Sigmoid colon (tissue), 7 donors: ENCODE data around the gene RTN3. TPM values are rescaled to one million over a fixed set of nuclear protein-coding genes. Genes with fewer than 3 reads are reported as not detected.
A peak's percentile ranks its signal among the peaks of the same experiment; 100 is the strongest.

Source experiments
- DNase-seq: peaks from one replicate; pipeline ENCODE4 v3.0.0-alpha.2; 2019
- H3K27ac ChIP-seq, 4 donors: fragments of 200-600 bp; sonication (generic); one replicate each; pipeline ENCODE4 v1.5.1; 2016 to 2019; ENCODE audit warnings: mild to moderate bottlenecking in 1 of 4
- H3K27me3 ChIP-seq, 3 donors: fragments of 200-600 bp; sonication (generic); one replicate each; pipeline ENCODE4 v1.5.1; 2019; ENCODE audit warnings: mild to moderate bottlenecking in 1 of 3
- H3K36me3 ChIP-seq, 4 donors: fragments of 200-600 bp; sonication (generic); one replicate each; pipeline ENCODE4 v1.5.1; 2016 to 2019
- H3K4me1 ChIP-seq, 4 donors: fragments of 200-600 bp; sonication (generic); one replicate each; pipeline ENCODE4 v1.5.1; 2017 to 2019
- H3K4me3 ChIP-seq, 4 donors: fragments of 200-600 bp; sonication (generic); one replicate each; pipeline ENCODE4 v1.5.1; 2017 to 2019; ENCODE audit warnings: mild to moderate bottlenecking in 2 of 4, moderate library complexity in 1 of 4
- H3K9me3 ChIP-seq, 4 donors: fragments of 200-600 bp in 3 of 4; sonication (generic) in 3 of 4; one replicate each; pipeline versions ENCODE4 v1.5.1 to v1.6.1; 2013 to 2019
- CTCF ChIP-seq, 4 experiments: fragments of 450-650 bp in 3 of 4; fragments of 200-600 bp in 1 of 4; IDR thresholded peaks; one replicate each; pipeline ENCODE4 v1.5.1; 2016 to 2019; ENCODE audit warnings: antibody characterized with exemption in 4 of 4, mild to moderate bottlenecking in 3 of 4, moderate library complexity in 2 of 4
- EP300 ChIP-seq, 4 donors: sonication (generic); formaldehyde crosslinking; IDR thresholded peaks; one replicate each; pipeline ENCODE4 v1.6.1; 2017; ENCODE audit warnings: antibody characterized with exemption in 4 of 4
- POLR2A ChIP-seq, 2 donors: fragments of 450-650 bp; IDR thresholded peaks; one replicate each; pipeline ENCODE4 v1.6.1; 2016; ENCODE audit warnings: antibody characterized with exemption in 2 of 2, mild to moderate bottlenecking in 2 of 2, moderate library complexity in 2 of 2
- POLR2AphosphoS5 ChIP-seq, 4 donors: sonication (generic); formaldehyde crosslinking; IDR thresholded peaks; one replicate each; pipeline ENCODE4 v1.6.1; 2017; ENCODE audit warnings: antibody characterized with exemption in 4 of 4
- WGBS, 2 donors: extraction: QIAGEN DNeasy Blood & Tissue Kit; methylation state at CpG; one replicate each; pipeline ENCODE4 v1.1.7; 2013; 5-methylcytosine and 5-hydroxymethylcytosine counted together
- intact Hi-C: fragments of 100-400 bp; cut with DNase I; formaldehyde crosslinking; loops from one replicate; pipeline ENCODE4 v1.15.1; 2023
- polyA plus RNA-seq, 3 donors: library from polyadenylated mRNA; stranded (reverse); fragments of 200-250 nt; gene quantifications; one replicate each; pipeline ENCODE4 v1.2.3, GENCODE V29; 2013
- total RNA-seq, 4 donors: library from RNA; depleted of rRNA; stranded (reverse); fragments of >200 nt; gene quantifications; one replicate each; pipeline ENCODE4 v1.1.0, GENCODE V29; 2016
- donor health status: healthy with polysubstance abuse.
- donor health status: Bipolar disorder and iron deficiency.
- donor health status: healthy.

RTN3 gene
- total and polyA plus RNA-seq, 7 donors: 24.6 to 105 (median 89.5) TPM

- no peaks in the 10 kb centered on the region for H3K36me3 ChIP-seq
- H3K27me3 ChIP-seq: no peaks in the 10 kb centered on the region
- no peaks in the 10 kb centered on the region for H3K9me3 ChIP-seq
- H3K4me3 ChIP-seq: no peak overlapping the region
- WGBS, 2 donors: 98% methylated on average over 16 of the region's 16 CpGs
- H3K27ac ChIP-seq: peak overlapping the region; percentile 96 to 98 (median 98)
- DNase-seq: no peak
- intact Hi-C loops: loop anchor here (2.0 to 5.0 kb wide), 2 partner anchors 90 to 273 kb away; no protein-coding TSS in a partner anchor
- H3K4me1 ChIP-seq: peaks cover 0 to 36% (median 34%) of the 10 kb centered on the region in 4 donors
- TF ChIP-seq EP300 (IDR thresholded peaks at IDR 0.05) (no peak), POLR2A (IDR thresholded peaks at IDR 0.05) (no peak), POLR2AphosphoS5 (IDR thresholded peaks at IDR 0.05) (no peak), CTCF (IDR thresholded peaks at IDR 0.05) (no peak)
These were observed 9.2 kb upstream of the RTN3 start for GRCh38 chr11:63672156-63672463.

GRCh38 chr11:63672936-63673539 lies 8.3 kb upstream of the RTN3 start:
- TF ChIP-seq POLR2A (IDR thresholded peaks at IDR 0.05): no peak
- no peak for TF ChIP-seq POLR2AphosphoS5 (IDR thresholded peaks at IDR 0.05)
- TF ChIP-seq CTCF (IDR thresholded peaks at IDR 0.05): no peak
- no peak for TF ChIP-seq EP300 (IDR thresholded peaks at IDR 0.05)
- no peak overlapping the region for H3K4me3 ChIP-seq
- 86 to 91% methylated on average over 1 of the region's 1 CpG for WGBS, 2 donors
- no peaks in the 10 kb centered on the region for H3K27me3 ChIP-seq
- no peaks in the 10 kb centered on the region for H3K36me3 ChIP-seq
- no peak overlapping the region for H3K27ac ChIP-seq
- H3K4me1 ChIP-seq: peaks cover 0 to 27% (median 25%) of the 10 kb centered on the region in 4 donors
- no peaks in the 10 kb centered on the region for H3K9me3 ChIP-seq
- intact Hi-C loops: loop anchor here (2.0 to 5.0 kb wide), 2 partner anchors 89 to 272 kb away; no protein-coding TSS in a partner anchor
- DNase-seq: no peak

DNA sequence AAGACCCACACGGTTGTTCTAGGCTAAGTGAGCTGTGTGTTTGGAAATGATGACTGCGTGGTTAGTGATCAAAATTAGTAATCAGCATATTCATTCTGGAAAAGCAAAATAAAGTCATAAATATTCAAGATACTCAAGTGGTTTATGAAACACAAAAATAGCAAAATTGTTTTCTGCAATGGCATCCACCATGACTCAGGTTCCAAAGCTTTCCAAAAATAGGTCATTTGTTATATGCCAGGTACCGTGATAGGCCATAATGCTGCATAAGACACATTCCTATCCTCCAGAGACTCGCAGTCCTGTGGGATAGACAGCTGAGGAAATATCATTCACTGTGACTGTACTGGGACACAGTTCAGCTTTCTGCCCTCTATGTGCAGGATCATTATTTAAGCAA lies 7.7 kb upstream of the RTN3 start:
- Histone ChIP-seq H3K4me3 (no peak overlapping the region), H3K9me3 (no peaks in the 10 kb centered on the region), H3K4me1 (peaks cover 0 to 21% (median 20%) of the 10 kb centered on the region in 4 donors), H3K27me3 (no peaks in the 10 kb centered on the region), H3K27ac (no peak overlapping the region), H3K36me3 (no peaks in the 10 kb centered on the region)
- intact Hi-C loops: loop anchor here (2.0 to 5.0 kb wide), 2 partner anchors 89 to 271 kb away; no protein-coding TSS in a partner anchor
- TF ChIP-seq CTCF (IDR thresholded peaks at IDR 0.05): no peak
- no peak for TF ChIP-seq POLR2A (IDR thresholded peaks at IDR 0.05)
- no peak for TF ChIP-seq POLR2AphosphoS5 (IDR thresholded peaks at IDR 0.05)
- no peak for TF ChIP-seq EP300 (IDR thresholded peaks at IDR 0.05)
- DNase-seq: no peak
- 77 to 82% methylated on average over 4 of the region's 4 CpGs for WGBS, 2 donors

- Histone ChIP-seq H3K36me3 (no peaks in the 10 kb centered on the region), H3K27ac (peak overlapping the region; percentile 94 to 97 (median 97)), H3K9me3 (no peaks in the 10 kb centered on the region), H3K4me3 (peak overlapping the region; percentile 12 to 98 (median 86)), H3K4me1 (peaks cover 0 to 40% (median 36%) of the 10 kb centered on the region in 4 donors), H3K27me3 (no peaks in the 10 kb centered on the region)
- 14% methylated on average over 18 of the region's 18 CpGs for WGBS, 2 donors
- TF ChIP-seq CTCF (IDR thresholded peaks at IDR 0.05) (no peak), EP300 (IDR thresholded peaks at IDR 0.05) (no peak), POLR2AphosphoS5 (IDR thresholded peaks at IDR 0.05) (no peak), POLR2A (IDR thresholded peaks at IDR 0.05) (no peak)
- intact Hi-C loops: loop anchor here (1.0 kb wide), 1 partner anchor 10 kb away; the partner anchor contains the start of gene ATL3
- DNase-seq: no peak
These were observed 423 bp upstream of the RTN3 start for GRCh38 chr11:63680834-63681320.
